Activated CD8-positive, alpha-beta memory T cell treated with anti-CD3 and anti-CD28 coated beads for 1 hour (primary cell): ENCODE data around the gene CNPY1.

Experiments
- DNase-seq, 2 donors: peaks; one replicate each; pipeline ENCODE4 v3.0.0-alpha.2; 2020; ENCODE audit warnings: low read depth in 1 of 2; ENCODE audit errors: extremely low read depth in 1 of 2

The CNPY1 gene

GRCh38 chr7:155457544-155458110 lies 88.7 kb downstream of the CNPY1 start:
- DNase-seq = no peak

DNA sequence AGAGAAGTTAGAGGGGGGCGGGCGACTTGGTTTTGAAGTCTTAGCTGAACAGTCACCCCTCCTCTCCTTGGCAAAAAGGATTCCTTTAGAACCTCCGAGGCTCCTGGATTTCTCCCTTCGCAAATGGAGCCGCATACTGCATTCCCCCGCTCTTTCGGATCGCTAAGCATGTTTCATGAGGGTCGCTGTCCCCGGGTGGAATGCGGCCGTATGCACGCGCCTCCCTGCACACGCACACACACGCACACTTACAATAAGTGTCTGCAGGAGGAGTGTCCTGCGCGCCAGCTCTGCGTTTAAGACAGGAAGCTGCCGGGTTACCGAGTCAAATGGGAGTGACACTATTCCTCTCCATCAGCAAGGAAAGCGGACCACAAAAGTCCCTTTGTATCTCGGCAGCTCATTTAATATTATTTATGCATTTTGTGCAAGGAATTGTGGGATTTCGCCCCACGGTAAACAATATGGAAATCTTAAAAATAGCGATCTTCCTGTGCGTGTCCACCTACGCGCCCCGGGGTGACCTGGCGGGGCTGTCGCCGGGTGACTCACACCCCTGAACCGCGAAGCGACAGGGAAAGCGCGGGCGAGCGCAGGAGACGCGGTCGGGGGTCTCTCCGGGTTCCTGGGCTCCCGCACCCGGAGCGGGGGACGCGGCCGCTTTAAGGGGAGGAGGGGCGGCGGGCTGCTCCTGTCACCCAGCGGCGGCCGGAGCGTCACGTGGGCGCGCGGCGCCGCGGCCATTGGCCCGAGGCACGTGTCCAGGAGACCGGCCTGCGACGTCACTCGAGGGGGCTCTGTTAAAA lies 89.4 kb downstream of the CNPY1 start:
- no peak for DNase-seq

- no peak for DNase-seq
These were observed 90.3 kb downstream of the CNPY1 start for GRCh38 chr7:155455776-155456737.

DNA sequence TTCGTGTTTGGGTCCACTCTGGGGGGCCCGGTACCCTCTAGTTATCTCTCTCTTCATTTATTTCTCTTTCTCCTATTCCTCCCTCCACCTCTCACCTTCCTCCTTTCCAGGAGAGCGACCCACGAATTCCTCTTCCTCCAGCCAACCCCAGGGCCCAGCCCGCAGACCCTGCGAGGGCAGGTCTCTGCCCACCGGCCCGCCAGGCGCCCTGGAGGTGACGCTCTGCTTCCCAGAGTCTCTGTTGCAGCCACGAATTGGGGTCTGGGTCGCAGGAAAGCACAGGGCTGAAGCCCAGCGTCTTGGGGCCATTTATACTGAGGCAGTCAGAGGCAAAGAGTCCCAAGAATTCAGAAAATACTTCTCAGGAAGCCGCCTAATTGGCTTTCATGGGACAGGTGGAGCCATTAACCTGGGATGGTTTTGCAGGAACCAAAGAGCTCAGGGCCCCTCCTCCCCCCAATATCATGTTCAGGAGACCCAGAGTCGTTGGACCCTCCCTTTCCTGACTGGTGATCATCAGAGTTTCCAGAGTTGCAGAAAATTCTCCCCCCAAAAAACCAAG lies 91.1 kb downstream of the CNPY1 start:
- DNase-seq = no peak

DNA sequence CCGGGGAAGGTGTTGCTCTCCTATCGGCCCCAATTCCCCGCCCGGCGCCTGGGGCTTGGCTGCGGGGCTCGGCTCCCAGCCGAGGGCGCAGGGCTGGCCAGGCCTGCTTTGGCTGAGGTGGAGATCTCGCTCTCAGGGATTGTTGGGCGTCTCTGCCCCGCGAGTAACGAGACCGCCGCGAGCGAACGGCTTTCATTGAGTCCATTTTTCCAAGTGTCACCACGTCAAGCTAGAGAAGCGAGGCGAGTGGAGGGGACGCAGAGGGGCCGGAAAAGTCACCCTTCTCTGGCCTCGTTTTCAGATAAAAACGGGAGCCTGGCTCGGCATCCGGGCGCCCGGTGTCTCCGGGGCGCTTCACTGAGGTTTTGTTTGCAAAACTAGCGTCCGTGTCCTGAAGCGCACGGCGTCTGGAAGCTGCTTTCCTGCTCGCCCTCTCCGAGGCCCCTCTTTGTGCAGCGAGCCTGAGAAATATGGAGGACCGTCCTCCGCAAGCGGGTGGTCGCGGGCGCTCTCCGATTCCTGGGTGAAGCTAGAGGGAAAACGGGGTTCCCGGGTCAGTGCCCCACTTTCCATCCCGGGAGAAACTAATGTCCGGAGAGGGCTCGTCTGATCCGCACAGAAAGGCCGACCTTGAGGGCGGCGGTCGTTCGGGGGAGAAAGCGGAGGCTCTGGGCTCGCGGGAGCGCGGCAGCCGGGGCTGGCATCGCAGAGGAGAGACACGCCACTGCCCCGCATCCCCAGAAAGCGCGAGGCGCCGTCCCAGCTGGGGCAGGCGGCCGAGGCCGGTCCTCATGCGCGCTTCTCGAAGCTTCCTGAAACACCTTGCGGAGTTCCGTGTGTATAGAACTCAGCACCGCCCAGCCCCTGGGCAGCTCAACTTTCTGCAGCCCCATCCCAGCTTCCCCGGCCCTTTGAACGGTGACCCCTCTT lies 91.9 kb downstream of the CNPY1 start:
- no peak for DNase-seq

DNA sequence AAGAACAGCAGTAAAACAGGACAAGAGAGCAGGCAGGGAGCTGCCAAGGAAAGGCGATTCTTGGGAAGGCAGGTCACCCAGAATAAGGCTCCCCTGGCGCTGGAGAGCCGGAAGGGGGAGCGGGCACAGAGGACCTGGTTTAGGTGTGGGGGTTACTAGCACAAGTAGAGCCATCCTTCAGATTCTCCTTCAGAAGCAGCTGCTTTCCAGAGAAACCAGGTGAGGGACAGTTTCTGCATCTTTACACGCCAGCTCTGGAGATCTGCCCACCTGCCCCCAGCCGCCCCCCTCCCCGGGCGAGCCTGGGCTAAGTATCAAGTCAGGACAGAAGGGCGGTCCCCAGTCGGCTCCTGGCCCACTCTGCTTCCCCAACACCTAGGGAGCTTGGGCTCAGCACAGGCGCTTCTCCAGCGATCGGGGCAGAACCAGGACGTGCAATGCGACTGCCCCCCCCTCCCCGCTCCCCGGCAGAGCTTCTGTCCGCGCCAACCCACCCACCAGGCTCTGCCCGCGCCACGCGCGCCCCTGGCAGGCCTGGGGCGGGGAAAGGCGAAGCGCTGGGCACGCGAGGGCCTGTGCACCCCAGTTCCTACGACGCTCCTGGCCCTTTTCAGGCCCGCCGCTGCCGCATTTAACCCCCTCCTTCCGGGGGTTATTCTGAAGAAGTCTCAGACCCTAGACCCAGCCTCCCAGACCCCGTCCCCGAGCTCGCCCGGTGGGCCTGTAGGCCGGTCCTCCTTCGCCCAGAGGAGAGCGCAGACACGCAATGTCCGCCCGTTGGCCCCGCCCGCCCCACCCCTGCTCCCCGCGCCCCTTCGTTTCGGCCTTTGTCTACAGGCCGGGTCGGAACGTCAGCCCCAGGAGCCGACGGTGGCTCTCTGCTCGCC lies 92.8 kb downstream of the CNPY1 start:
- no peak for DNase-seq

- DNase-seq = no peak
These were observed 93.7 kb downstream of the CNPY1 start for GRCh38 chr7:155452505-155453295.

DNA sequence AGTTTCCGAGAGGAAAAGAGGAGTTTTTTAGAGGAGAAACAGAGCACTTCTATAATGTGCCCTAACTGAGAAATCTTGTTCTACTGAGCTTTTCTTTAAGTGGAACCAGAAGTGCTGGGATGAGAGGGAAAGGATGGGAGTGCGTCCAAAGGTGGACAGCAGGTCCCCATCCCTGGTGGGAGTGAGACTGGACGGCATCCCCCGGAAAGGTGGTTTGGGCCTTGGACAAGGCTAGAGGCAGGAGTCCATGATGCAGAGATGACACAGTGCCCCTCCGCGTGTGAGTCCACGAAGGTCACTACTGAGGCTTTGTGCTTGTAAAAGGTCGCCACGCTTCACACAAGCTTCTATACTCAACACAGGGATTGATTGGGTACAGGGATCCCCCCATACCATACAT lies 94.5 kb downstream of the CNPY1 start:
- DNase-seq = no peak
